ENCODE results near the gene NMNAT2.

DNA sequence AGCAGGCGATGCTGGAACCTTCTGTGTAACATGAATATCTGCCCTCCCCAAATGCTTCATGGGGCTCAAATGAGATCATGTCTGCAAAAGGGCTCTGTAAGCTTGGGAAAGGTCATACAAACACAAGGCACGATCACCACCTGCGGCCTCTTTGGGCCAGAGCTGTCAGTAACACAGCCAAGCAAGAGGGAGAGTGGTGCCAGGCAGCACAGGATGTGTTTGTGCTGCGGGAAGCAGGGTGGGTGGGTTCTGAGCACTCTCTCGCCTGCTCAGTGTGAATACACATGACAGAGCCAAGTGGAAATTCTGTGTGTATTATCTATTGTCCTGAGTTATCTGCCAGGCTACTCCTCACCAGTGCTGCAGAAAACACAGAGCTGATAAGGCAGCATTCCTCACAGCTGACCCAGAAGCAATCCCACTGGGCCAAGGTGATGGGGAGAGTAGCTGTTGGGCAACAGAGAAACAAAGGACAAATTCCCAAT lies 130.9 kb downstream of the NMNAT2 start:
- TF ChIP-seq, protein P1, sequence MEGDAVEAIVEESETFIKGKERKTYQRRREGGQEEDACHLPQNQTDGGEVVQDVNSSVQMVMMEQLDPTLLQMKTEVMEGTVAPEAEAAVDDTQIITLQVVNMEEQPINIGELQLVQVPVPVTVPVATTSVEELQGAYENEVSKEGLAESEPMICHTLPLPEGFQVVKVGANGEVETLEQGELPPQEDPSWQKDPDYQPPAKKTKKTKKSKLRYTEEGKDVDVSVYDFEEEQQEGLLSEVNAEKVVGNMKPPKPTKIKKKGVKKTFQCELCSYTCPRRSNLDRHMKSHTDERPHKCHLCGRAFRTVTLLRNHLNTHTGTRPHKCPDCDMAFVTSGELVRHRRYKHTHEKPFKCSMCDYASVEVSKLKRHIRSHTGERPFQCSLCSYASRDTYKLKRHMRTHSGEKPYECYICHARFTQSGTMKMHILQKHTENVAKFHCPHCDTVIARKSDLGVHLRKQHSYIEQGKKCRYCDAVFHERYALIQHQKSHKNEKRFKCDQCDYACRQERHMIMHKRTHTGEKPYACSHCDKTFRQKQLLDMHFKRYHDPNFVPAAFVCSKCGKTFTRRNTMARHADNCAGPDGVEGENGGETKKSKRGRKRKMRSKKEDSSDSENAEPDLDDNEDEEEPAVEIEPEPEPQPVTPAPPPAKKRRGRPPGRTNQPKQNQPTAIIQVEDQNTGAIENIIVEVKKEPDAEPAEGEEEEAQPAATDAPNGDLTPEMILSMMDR (IDR thresholded peaks at IDR 0.05 in 2 of 3, conservative IDR thresholded peaks at IDR 0.05 in 1 of 3; ENCODE audit: borderline replicate concordance in 1 of 3, insufficient read depth in 1 of 3, low read depth in 2 of 3, low read length in 2 of 3), result no peak
- TF ChIP-seq MAX (IDR thresholded peaks at IDR 0.05), result no peak
- no peak for TF ChIP-seq FOSL1 (IDR thresholded peaks at IDR 0.05; ENCODE audit: low read depth)
- no peak for TF ChIP-seq POLR2A (IDR thresholded peaks at IDR 0.05; ENCODE audit: borderline replicate concordance, extremely low read depth, insufficient read depth, insufficient read length)
- no peak for TF ChIP-seq RAD21 (IDR thresholded peaks at IDR 0.05; ENCODE audit: low read depth)
- TF ChIP-seq JUND (IDR thresholded peaks at IDR 0.05), result no peak
- TF ChIP-seq REST (IDR thresholded peaks at IDR 0.05; ENCODE audit: low read depth), result no peak
- no peak for TF ChIP-seq CEBPB (IDR thresholded peaks at IDR 0.05; ENCODE audit: low read depth)
- TF ChIP-seq TCF7L2 (IDR thresholded peaks at IDR 0.05; ENCODE audit: borderline replicate concordance, extremely low read depth, insufficient read depth, insufficient read length), result no peak

Measured in HCT116 (cell line).